GM18870 (cell line): Measurements from ENCODE around the gene TNFRSF1A.

ENCODE experiments used
- ATAC-seq: cut with Tn5 transposase; IDR thresholded peaks from one replicate; pipeline ENCODE4 v1.9.1; 2021; ENCODE audit warnings: moderate library complexity; ENCODE audit not compliant: unreplicated experiment

The TNFRSF1A gene

GRCh38 chr12:6374786-6375160 is 32.9 kb upstream of the TNFRSF1A start:
- ATAC-seq: no peak

- ATAC-seq: no peak
These were observed 32.3 kb upstream of the TNFRSF1A start for GRCh38 chr12:6374028-6374785.

GRCh38 chr12:6373022-6373787 is 31.3 kb upstream of the TNFRSF1A start:
- ATAC-seq: no peak

GRCh38 chr12:6372403-6373003 is 30.6 kb upstream of the TNFRSF1A start:
- ATAC-seq: no peak

GRCh38 chr12:6370994-6371754 is 29.3 kb upstream of the TNFRSF1A start:
- no peak for ATAC-seq

DNA sequence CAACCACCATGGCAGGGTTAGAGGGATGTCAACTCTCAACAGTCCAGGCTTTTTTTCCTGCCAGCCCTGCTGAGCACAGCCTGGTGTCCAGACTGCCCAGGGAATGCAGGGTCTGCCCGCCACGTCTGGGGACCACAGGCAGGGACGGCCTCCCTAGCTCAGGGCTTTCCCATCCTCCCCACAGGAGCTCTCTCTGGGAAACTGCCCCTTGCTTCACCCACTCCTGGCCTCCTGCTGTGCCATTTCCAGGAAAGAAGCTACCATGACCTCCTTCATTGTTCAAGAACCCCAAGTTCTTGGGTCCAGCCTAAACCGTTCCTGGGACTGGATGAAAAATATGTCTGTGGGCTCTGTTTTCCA is 28.7 kb upstream of the TNFRSF1A start:
- ATAC-seq: no peak

DNA sequence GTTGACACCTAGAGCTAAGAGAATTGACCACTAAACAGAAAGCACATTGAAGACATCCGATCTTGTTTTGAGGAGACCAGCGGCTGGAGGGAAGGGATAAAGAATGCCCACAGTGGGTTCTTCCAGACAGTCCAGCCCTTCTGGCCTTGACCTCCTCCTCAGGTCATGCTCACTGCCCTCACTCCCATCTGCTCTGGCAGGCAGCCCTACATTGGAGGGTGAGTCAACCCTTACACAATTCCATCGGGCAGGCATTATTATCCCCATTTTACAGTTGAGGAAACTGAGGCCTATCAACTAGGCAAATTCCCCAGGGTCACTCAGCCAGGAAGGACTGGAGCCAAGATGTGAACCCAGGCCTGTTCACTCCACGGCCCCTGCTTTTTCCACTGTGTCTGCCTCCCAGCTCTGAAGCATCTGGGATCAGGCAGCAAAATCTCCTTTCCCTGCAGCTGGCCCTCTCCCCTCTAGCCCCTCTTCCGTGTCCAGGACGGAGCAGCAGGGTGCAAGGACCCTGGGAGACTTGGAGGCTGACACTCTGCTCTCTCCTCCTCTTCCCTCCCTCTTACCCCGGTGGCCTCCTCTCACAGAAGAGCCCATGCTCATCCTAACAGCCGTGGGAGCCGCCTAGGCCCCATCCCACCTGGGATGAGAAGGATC is 28.2 kb upstream of the TNFRSF1A start:
- no peak for ATAC-seq

DNA sequence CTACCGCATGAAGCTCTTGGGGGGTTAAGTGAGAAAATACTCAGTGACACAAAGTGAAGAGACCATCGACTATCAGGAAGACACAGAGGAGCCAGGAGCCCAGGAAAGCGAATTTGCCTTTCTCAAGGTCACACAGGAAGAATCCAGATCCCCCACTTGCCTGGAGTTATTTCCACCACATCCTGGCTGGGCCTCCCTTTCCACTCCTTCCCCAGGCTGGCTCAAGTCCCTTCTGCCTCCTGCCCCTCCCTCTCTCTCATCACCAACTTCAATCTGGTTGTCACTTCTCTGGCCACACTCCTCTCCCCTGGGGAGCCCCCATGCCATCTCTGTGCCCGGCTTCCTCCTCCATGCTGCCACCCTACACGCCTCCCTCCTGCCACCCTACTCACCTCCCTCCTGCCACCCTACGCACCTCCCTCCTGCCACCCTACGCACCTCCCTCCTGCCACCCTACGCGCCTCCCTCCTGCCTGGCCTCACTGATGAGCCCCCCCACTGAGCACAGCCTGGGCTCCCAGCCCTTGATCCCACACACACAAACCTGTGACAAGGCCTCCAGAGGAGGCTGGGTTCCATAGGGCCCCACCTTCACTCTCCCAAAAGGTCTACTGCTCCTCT is 27.1 kb upstream of the TNFRSF1A start:
- ATAC-seq: no peak

GRCh38 chr12:6367969-6368892 is 26.4 kb upstream of the TNFRSF1A start:
- ATAC-seq: no peak

DNA sequence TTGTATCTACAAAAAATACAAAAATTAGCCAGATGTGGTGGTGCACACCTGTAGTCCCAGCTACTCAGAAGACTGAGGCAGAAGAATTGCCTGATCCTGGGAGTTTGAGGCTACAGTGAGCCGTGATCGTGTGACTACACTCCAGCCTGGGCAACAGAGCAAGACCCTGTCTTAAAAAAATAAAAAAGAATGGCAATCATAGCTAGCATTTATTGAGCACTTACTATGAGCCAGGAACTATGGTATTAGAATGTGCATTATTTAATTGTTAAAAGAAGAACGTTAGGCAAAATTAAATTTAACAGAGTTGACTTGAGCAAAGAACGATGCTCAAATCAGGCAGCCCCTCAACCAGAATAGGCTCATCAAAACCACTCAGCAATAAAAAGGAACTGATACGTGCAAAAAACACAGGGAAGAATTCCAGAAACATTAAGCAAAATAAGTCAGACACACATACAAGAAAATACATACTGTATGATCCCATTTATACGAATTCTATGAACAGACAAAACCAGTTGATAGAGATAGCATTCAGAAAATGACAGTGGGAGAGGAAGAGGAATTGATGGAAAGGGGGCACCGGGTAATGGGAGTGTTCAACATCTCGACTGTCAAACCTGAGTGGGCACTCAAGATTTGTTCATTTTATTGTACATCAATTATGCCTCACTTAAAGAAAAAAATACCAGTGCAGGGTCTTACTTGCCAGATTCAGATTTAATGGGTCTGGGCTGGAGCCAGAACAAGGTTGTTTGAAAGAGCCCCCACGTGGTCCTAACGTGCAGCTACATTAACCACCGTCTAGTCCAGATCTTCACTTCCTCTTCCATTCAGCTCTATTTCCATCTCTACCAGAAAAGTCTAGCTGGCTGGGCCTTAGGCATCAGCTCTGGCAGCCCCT is 25.4 kb upstream of the TNFRSF1A start:
- ATAC-seq: no peak

- ATAC-seq: no peak
These were observed 22.1 kb upstream of the TNFRSF1A start for GRCh38 chr12:6364044-6364374.

DNA sequence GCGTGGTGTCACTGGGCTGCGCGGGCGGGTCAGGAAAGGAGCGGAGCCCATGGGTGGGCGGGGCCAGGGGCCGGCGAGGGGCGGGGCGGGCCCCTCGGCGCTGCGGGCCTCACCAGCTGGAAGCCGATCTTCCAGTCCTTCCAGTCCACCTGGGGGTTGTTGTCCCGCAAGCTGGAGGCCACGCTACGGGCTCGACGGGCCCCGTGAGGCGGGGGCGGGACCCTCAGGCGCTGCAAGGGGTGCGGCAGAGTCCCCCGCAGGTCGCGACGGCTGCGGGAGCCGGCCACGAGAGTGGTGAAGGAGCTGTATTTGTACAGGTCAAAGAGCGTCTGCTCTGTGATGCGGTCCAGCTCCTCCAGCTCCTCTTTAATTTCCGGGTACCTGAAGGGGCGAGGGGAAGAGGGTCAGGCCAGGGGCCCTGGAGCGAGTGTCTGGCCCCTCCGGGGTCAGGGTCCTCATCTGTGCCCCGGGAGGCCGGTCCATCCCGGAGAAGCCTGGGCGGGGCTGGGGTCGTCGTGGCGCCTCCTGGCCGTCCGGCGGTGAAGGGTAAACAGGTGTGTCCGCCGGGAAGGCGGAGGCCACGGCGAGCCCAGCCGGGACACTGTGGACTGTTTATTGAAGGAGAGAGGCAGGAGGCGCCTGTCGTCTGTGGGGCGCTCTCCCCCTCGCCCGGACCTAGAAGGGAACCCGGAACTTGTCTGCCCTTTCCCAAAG is 21.6 kb upstream of the TNFRSF1A start:
- no peak for ATAC-seq

- ATAC-seq: no peak
These were observed 21.1 kb upstream of the TNFRSF1A start for GRCh38 chr12:6363010-6363329.

DNA sequence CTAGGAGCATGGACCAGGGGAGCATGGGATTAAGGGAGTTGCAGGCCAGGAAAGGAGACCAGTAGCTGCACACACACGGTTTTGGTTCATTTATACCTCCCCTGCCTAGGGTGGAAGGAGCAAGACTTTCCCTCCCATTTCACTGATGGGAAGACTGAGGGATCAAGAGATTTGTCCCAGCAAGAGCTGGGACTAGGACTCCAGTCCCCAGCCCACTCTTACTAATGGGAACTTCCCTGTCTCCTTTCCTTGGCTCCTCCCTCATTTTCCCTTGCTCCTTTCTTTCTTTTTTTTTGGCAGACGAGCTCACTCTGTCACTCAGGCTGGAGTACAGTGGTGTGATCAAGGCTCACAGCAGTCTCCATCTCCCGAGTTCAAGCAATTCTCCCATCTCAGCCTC is 20.5 kb upstream of the TNFRSF1A start:
- no peak for ATAC-seq

DNA sequence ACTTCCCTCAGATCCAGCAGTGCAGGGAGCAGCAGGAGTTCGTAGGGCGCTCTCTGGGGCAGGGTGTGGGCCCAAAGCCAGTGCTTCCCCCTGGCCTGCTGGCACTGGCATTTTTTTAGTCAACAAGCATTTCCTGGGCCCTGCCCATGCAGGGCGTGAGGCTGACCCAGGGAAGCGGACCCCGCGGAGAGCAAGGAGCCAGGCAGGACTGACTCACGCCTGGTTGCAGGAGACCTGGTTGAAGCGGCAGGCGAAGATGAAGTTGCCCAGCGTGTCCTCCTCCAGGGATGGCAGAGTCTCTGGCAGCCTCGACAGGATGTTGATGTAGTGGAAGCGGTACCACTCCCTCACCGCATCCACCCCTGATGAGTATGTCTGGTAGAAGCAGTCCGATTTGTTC is 20.0 kb upstream of the TNFRSF1A start:
- ATAC-seq: no peak

DNA sequence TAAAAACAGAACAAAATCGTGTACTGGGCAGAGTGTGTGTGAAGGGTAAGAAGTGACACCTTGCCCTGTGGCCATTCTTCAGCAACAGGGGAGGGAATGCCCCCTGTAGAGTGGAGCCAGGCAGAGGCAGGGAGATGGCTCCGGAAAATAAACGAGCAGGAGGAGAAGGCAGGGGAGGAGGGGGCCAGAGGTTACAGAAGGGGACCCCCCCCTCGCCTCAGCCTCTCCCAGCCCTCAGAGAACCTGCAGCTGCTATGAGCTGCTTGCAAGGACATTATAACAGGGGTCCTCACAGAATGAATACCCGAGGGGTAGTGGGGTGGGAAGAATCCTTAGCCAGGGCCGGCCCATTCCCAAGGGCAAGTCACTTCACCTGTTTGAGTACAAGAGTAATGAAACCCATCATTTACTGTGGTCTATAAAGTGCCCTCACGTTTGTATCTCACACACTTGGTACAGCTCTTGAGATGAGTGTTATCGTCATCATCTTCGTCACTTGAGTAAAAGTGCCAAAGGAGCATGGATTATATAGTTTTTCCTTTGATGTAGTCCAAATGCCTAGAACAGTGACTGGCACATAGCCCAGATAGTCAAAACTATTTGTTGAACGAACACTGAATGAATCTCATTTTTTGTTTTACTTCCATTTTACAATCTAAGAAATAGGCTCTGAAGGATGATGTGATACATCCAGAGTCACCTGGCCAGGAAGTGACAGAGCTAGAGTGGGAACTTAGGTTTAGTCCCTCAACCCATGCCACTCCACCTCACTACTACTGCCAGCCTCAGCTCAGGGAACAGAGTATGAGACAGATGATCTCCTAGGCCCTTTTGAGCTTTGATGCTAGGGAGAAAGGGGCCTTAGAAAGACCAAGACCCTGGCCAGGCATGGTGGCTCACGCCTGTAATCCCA is 19.0 kb upstream of the TNFRSF1A start:
- ATAC-seq: no peak

- no peak for ATAC-seq
These were observed 18.2 kb upstream of the TNFRSF1A start for GRCh38 chr12:6360080-6360571.
